GM12865 (cell line): Measurements from ENCODE around the gene GCLM.
A peak's percentile ranks its signal among the peaks of the same experiment; 100 is the strongest.
"Not testable (repeated sequence)": the region's sequence is repeated elsewhere in the genome, so short reads cannot be mapped to it uniquely, and the experiment has no call there.

Source experiments
- DNase-seq: peaks from one replicate; pipeline ENCODE4 v3.0.0; 2010; ENCODE audit warnings: low read depth
- H3K4me3 ChIP-seq: 2 replicates; pipeline ENCODE4 v1.5.1; 2011; ENCODE audit warnings: mild to moderate bottlenecking, low read depth, low read length, control low read depth
- CTCF ChIP-seq: IDR thresholded peaks from 2 replicates; pipeline ENCODE4 v1.5.1; 2011; ENCODE audit warnings: low read length, control low read depth, low read depth, inconsistent platforms; ENCODE audit not compliant: insufficient read depth; ENCODE audit errors: missing control alignments

Gene GCLM

GRCh38 chr1:93909146-93910050, at the start of gene GCLM:
TSS of gene GCLM (minus strand) at chr1:93909430. CDS start at chr1:93909163, 267 bp downstream.
- DNase-seq: peak; percentile 91
- peak; percentile 95 for TF ChIP-seq CTCF
- H3K4me3 ChIP-seq: peak within 1 kb of the TSS; percentile 82

- H3K4me3 ChIP-seq: no peak overlapping the region
- TF ChIP-seq CTCF: no peak
- DNase-seq: no peak
These were observed 49.5 kb upstream of the GCLM start for GRCh38 chr1:93958726-93959100.

- no peak overlapping the region for H3K4me3 ChIP-seq
- TF ChIP-seq CTCF: no peak
- DNase-seq: no peak
These were observed 48.9 kb upstream of the GCLM start for GRCh38 chr1:93958032-93958725.

- TF ChIP-seq CTCF: no peak
- H3K4me3 ChIP-seq: no peak overlapping the region
- DNase-seq: no peak
These were observed 46.5 kb upstream of the GCLM start for GRCh38 chr1:93955765-93956164.

GRCh38 chr1:93947002-93947686, 37.9 kb upstream of the GCLM start:
- not testable (repeated sequence) for DNase-seq, H3K4me3 ChIP-seq

GRCh38 chr1:93938461-93939145, 29.4 kb upstream of the GCLM start:
- TF ChIP-seq CTCF: no peak
- DNase-seq: no peak
- no peak overlapping the region for H3K4me3 ChIP-seq
